ENCODE data around the gene C19orf73. TPM values are rescaled to one million over a fixed set of nuclear protein-coding genes. Genes with fewer than 3 reads are reported as not detected.

C19orf73 gene
- total and polyA plus RNA-seq, 9 of the 15 experiments (the other 6 are each of a cell fraction or from before 2014, with no cell fraction given), result 0.08 to 7.4 (median 1.4) TPM

- TF ChIP-seq MGA (IDR thresholded peaks at IDR 0.05) (peak; percentile 97), IRF9 (tag; IDR thresholded peaks at IDR 0.05) (0 out of 2 replicates have a peak, but pooled peaks have one; percentile 15), ZNF740 (CRISPR knock-in tag; IDR thresholded peaks at IDR 0.05) (peak; percentile 89), ZNF740 (tag; IDR thresholded peaks at IDR 0.05) (peak in 1 of 2 experiments; percentile 93; a peak in 2 of 4 replicates), SETDB1 (IDR thresholded peaks at IDR 0.05; ENCODE audit: low read length) (no peak), ZNF3 (CRISPR knock-in tag; IDR thresholded peaks at IDR 0.05) (0 out of 2 replicates have a peak, but pooled peaks have one; percentile 56), SRSF9 (IDR thresholded peaks at IDR 0.05; ENCODE audit: borderline replicate concordance, low read depth, low read length) (no peak), HMGXB4 (CRISPR knock-in tag; IDR thresholded peaks at IDR 0.05) (peak; percentile 76), CEBPG (CRISPR knock-in tag; IDR thresholded peaks at IDR 0.05) (0 out of 2 replicates have a peak, but pooled peaks have one; percentile 61), CEBPG (tag; conservative IDR thresholded peaks at IDR 0.05 in 1 of 2, IDR thresholded peaks at IDR 0.05 in 1 of 2) (peak in 1 of 2 experiments; percentile 34; a peak in 1 of 4 replicates), BRD4 (IDR thresholded peaks at IDR 0.05) (peak; percentile 38; the same call in 1 of the 2 replicates)
Observed at GRCh38 chr19:49118565-49119410, at the start of gene C19orf73 (continued).

Data from K562 (cell line).